Occipital lobe (tissue), 2 donors: ENCODE data around the gene SUMF1. TPM values are rescaled to one million over a fixed set of nuclear protein-coding genes. Genes with fewer than 3 reads are reported as not detected.

Source experiments
- DNase-seq: peaks from one replicate; lab custom pipeline; 2025; lab: John Stamatoyannopoulos, UW
- total RNA-seq: library from RNA; depleted of rRNA; stranded (reverse); fragments of >200 nt; gene quantifications from one replicate; pipeline ENCODE4 v1.2.3, GENCODE V29; 2014

SUMF1 gene
- 36.8 TPM for total RNA-seq

DNA sequence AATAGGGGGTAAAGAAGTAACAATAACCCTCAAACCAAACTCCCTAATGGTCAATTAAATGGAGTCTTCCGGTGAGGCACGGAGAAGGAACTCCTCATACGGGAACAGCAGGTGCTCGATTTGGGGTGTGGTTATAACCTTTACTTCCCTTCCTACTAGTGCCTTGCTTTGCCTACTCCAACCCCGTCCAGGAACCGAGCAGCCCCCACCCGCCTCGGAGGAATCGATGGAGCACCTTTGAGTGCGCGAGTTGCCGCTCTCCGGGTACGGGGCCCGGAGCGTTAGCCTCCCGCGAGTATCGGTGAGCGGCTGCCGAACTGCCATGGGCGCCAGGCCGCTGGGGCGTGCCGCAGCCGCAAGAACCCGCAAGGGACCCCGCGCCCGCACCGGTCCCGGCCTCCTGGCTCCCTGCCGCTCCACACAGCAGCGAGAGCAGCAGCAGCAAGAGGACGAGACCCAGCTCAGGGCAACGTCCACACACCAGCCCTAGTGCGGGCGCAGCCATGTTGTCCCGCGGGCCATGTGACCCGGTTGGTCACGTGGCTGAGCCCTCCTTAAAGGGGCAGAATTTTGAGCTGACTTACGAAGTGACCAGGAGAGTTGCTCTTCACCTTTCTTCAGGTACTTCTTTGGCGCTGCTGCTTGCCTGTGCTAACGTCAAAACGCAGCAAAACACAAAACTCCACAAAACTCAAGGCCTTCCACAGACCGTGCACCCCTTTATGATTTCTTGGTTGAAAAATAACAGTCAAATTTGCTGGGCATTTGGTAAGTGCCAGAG lies at the start of gene SUMF1:
TSS of gene SUMF1 (minus strand) at position 529 of the 781 bp plus-strand sequence. CDS start at position 505, 24 bp downstream.
- peak; percentile 77 for DNase-seq

DNA sequence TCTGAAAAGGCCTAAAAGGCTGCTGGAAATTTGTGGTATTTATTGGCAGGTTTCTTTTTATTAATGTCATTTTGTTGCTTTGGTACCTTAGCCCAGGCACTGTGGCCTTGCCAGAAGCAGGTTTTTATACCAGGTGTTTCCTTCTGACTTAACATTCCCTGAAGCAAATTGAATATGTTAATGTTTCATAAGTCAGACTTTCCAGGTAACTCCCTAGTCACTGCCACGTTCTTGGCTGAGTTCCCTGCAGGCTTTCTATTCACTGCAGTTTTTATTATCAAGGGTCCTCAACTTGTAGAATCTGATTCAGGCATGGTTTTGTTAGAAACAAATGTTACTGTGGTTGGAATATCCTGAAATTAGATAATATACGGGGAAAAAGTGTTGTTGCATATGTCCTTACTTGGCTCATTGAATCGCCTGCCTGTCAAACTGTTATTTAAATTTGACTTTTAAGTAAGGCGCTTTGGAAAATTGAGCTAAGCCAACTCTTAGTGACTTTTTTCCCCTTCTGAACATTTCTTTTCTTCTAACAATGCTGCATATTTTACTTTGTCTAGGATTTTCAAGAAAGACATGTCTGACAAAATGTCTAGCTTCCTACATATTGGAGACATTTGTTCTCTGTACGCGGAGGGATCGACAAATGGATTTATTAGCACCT lies 49.0 kb upstream of the SUMF1 start:
- no peak for DNase-seq

DNA sequence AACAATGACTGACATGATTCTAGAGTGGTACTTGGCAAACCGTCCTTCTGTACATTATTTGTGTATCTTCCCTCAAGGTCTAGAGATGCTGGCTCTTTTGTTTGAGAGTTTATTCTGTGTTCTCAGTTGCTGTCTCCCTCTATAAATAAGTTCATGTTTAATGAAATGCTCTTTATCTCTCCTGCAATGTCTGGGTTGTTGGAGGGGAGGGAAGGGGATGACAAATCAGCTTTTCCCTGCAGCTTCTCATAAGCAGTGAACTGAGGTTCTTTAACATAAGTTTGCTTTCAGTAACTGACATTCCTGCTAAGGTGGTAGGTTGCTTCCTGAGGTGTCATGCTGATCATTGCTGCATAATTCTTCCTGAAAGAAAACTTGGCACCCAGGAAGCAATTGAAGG lies 47.8 kb upstream of the SUMF1 start:
- no peak for DNase-seq

DNA sequence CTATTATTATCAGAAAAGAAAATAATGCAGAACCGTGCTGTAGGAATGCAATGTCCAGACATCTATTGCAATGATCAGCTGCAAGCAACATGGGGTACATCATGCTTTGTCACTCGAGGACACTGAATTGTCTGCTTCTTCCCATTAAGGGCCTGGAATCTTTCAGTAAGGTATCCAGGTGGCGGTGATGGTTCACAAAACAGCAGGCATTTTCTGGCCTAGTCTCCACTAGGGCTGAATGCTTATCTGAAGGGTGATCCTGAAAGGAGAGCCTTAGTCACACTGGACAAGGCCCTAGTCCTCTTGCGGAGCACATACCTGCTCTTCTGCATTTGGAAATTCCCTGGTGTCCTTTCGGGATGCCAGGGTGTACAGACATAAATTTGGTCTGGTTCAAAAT lies 47.3 kb upstream of the SUMF1 start:
- no peak for DNase-seq

DNA sequence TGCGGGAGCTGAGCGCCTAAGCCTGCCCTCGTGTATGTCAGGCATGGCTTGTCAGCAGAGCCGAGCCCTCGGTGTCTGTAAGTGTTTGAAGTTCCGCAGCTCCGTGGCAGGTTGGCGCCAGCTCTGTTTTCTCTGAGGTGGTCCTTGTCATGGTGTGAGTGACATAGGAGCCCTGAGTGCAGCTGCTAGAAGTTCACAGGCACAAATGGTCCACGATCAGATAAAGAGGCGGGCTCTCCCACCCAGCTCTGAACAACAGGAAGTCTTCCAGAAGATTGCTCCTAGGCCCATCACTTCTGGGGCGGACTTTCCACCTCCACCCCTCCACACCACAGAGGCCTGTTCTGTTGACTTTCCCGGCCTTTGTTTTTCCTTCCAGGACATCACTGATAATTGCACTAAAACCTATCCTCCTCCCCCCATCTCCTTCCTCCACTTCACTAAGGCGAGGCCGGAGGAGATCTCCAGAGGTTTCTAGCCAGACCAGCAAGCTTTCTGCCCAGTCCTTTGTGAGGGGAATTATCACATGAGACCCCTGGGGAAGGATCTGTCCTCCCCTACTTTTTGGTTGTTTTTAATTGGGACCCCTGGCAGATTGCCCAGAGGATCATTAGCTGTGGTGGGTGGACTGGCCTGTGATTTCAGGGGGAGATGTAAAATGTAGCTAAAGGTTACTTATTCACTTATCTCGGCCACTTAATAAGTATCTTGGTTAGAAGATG lies 46.0 kb upstream of the SUMF1 start:
- DNase-seq, result no peak

DNA sequence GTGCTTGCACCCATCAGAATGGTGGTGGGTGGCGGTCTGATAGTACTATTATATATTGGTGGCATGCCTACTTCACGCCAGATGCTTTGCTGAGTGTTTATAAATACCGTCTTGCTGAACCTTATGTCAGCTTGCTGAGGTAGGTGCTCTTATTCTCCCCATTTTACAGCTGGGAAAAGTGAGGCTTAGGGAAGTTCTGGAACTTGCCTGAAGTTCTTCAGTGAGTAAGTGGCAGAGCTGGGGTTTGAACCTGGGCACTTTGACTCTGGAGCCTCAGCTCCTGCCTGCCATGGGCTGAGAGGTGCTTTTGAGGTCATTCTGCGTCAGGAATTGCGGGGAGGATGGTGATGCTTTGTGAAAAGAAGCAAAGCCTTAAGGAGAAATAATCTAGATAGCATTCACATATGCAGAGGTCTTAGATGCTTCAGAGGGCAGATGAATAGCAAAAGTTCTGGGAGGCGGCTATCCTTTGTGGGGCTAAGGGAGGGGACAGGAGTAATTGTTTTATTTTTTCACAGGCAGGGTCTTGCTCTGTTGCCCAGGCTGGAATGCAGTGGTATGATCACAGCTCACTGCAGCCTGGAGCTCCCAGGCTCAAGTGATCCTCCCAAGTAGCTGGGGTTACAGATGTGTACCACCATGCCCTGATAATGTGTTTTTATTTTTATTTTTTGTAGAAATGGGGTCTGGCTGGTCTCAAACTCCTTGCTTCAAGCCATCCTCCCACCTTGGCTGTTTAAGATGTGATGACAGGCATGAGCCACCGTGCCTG lies 44.6 kb upstream of the SUMF1 start:
- no peak for DNase-seq

DNA sequence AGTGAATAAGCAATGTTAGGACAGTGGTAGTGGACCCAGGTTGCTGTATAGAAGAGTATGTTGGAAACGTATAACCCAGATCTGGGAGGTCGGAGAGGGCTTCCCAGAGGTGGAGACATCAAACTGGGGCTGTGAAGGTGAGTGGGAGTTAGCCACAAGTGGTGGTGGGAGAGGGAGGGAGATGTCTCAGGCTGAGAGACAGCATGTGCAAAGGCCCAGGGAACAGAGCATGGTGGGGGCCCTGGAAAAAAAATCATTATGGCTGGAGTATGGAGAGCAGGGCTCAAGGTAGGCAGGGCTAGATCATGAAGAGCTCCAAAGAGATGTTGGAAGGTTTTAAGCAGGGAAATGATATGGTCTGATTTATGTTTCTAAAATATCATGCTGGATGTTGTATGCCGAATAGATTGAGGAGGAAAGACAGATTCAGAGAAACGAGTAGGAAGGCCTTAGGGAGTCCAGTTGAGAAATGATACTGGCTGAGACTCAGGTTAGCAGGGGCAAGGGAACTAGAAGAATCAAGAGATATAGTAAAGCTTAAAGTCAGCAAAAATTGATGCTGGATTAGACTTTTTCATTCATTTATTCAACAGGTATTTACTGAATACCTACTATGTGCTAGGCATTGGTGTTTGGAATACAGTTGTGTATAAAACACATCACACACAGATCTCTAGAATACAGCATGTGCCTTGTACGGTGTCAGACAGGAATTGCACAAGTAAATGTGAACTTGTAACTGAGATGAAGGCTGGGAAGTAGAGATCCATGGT lies 43.1 kb upstream of the SUMF1 start:
- DNase-seq, result no peak

DNA sequence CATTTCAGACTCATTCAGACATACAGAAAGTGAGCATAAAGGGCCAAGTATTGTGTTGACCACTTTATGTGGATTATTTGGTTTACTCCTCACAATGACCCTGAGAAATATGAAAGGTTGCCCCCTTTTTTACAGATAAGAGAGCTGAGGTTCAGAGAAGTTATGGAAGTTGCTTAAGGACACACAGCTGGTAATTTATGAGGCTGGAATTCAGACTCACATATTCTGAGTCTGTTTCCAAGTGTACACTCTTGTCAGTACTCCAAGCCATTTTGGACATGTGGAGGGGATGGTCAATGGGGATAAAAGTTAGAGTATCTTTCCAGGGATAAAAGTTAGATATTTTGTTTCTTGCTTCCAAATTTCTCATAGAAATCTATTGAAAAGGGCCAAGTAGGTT lies 42.0 kb upstream of the SUMF1 start:
- no peak for DNase-seq

DNA sequence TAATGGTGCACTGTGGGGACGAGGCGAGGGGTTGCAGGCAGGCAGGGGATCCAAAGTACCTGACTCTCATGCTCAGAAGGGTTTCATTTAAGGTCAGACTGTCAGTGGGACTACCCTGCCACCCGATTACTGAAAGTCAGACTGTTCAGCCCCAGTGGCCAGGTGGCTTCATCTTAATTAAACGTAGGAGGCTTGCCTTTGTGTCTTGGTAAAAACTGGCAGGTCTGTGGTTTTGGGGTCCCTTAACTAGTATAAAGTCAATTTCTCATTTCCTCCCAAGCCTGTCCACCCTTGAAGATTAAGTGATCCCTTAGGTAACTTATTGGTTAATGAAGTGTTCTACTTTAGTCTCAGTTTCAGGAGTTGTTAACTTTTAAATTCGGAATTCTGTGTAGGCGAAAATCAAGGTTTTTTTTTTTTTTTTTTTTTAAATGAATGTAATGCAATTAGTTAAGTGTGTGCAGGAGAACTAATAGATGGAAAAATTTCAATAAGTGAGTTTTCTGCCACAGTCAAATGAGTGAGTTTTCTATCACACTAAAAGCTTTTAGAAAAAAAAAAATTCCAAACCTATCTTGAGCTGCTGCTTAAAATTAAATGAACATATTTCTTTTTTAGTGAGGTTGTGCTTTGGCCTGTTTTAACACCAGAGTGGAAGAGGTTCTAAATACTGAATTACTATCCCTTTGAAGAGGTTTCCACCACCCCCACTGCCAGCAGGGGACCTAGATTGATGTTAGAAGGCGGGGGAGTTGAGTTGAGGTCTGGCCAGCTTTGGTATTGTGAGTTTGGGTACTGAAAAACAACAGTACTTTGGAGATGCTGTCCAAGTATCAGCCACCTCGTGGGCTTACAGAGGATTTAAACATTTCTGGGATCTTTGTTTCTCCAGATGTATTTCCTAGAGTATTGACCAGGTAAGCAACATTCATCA lies 41.2 kb upstream of the SUMF1 start:
- DNase-seq, result no peak

DNA sequence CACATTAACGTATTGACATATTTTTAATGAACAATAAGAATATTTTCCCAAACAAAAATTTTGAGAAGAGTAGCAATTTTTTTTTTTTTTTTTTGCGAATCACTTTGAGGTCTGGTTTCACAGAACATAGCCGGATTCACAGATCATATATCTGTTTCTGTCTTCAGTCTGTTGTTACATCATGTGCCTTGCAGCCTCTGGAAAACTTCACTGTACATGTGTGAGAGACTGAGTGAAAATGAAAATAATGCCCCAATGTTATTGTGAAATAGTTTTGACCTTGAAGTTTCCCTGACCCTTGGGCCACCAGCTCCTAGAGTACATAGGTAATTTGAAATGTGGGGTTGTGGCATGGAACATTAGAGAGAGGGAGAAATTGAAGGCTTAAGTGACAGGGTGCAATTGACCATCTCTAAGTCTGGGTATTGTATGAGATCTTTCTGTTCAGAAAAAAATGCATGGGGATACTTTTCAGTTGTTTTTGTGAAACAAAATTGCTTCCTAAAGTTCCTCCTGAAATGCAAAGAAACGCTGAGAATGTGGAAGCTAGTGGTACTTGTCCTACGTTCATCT lies 40.0 kb upstream of the SUMF1 start:
- no peak for DNase-seq

DNA sequence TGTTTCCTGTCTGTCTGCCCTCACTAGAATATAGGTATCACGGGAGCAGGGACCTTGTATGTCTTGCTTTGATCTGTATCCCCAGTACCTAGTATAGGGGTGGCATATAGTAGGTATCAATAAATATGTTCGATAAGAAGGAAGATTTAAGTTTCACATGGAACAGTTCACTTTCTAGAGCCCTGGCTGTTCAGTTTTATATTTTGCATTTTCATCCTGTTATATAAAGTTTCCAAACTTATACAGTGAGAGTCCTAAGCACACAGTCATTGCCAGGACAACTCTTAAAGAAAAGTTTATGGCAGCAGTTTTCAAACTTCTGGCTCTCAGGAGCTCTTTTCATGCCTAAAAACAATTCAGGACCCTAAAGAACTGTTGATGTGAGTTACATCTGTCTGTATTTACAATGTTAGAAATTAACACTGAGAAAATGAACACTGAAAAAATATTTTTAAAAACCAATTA lies 39.5 kb upstream of the SUMF1 start:
- DNase-seq, result no peak

DNA sequence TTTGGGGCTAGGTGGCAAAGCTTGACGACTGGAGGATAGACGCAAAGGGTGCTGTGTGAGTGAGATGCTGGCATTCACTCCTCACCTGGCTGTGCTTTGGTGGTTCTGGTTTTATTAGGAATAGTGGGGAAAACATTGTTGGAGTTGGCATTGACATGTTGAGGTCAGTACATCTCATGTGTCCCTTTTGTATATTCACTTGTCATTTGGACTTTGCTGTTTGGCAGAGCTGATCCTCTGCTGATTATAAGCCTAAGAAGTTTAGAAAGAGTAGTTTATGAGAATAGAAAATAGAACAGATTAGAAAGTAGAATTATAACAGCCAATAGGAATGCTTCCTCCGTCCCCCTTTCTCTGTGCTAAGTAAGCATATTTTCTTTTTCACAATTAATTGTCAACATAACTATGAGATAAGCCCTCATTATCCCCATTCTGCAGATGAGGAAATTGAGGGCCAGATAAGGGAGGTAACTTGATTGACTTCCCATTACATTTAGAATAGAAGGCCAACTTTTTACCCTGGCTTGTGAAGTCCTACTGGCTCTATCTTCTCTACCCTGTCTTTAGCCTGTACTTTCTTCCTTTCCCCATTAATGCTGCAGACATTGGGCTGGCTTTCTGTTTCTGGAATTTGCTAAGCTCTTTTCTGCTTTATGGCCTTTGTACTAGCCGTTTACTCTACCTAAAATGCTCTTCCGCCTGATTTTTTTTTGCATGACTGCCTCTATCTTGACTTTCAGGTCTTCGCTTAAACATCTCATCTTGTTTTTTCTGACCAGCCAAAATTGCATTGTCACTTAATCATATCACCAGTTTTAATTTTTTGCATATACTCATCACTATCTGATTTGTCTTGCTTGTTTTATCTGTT lies 38.9 kb upstream of the SUMF1 start:
- DNase-seq, result no peak

DNA sequence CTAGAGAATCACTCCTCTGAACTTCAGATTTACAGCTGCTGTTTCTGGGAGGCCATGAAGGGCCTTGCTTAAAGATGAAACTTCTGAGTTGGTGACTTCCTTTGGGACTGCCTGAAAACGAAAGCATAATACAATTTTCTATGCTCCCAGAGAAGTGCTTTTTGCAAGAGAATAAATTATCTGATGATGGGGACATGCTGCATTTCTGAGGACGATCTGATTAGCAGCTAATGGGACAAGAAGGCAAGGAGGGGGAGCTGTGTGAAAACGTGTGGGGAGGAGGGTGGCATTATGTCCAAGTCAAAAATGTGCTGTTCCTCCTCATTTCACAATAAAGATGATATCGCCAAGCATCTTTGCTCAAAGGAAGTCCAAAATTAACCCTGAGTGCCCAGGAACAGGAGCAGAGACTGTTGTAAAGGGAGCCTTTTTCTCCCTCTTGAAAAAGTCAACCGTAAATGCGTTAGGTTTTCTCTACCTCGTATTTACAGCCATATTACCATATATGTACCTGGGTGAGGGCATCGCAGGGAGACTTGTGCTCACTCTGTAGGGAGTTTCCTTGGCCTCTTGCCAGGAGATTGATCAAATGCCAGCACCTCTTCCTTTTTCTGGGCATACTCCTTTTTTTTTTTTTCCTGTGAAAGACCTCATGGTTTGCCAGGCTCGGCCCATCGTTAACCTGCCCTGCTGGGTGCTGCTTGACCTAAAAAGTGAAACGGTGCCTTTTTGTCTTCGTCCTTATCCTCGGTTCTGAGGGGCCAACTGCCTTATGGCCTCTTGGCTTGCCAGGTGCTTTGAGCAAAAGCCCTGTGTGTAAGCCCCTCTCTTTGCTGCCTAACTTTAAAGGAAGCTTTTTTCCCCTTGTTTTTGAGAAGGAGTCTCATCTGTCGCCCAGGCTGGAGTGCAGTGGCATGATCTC lies 37.5 kb upstream of the SUMF1 start:
- no peak for DNase-seq

DNA sequence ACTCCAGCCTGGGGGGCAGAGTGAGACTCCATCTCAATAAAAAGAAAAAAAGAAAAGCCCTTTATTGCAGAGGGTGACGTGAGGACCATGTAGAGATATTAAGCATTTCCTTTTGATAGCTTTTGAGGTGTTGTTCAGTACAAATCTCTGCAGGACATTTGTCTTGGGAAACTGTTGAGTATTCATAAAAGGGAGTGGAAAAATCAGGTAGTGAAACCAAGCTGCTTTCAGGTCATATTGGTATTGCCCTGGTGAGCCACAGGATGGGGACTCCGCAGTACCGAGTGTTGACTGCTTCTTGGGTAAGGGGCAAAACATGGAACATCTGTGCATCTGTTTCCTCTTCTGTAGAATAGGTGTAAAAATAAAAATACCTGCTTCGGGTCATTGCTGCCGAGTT lies 36.0 kb upstream of the SUMF1 start:
- DNase-seq, result no peak

DNA sequence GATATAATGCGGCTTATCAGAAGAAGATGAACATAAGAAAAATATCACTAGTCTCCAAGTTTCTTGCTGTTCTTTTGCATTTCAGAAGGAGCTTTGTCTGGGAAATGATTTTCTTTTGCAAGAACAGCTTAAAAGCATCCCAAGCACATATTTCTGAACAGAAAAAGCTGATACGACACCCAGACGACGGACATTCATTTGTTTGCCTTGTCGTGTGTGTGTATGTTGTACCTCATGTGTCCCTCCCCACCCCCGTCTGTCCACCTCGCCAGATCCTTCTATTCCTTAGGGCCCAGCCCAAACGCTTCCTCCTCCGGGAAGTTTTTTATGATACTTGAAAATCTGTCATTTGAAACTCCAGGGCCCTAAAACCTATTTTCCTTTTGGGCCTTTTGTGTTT lies 34.9 kb upstream of the SUMF1 start:
- no peak for DNase-seq

DNA sequence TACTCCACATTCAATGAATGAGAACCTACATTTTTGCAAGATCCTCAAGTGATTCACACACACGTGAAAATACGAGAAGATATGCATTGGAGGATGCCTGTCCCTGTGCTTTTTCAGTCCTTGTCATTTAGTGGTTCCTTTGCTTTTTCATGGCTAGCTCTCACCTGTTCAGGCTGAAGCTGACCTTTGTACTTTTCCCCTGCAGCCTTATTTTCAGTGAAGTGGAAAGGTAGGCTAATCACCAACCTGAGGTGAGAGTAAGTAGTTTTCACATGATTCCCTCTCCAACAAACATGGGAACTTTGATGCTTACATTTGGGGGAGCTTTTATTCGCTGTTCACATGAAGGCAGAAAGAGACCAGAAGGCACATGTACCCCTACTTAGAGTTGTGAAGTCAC lies 34.4 kb upstream of the SUMF1 start:
- DNase-seq, result no peak

DNA sequence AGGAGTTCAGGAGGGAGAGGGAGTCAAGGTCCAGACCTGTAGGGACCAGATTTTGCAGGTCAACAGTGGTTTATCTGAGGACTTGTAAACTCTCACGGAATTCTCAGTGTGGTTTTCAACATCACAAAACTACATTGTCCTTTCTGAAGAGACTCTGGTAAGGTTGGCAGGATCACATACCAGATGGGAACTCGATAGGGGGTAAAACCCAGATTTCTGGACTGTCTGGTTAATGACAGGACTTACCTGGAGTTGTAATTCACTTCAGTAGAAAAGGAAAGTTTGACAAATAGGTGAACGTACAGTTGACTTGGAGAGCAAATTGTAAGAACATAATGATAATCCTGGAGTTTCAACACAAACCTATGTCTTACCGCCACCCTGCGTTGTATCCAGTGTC lies 31.4 kb upstream of the SUMF1 start:
- no peak for DNase-seq
